SK-N-MC (cell line): ENCODE measurements around the gene ERGIC3.
A peak's percentile ranks its signal among the peaks of the same experiment; 100 is the strongest.

ENCODE experiments used
- DNase-seq: peaks from one replicate; pipeline ENCODE4 v3.0.0-alpha.2; 2011; ENCODE audit warnings: low read depth, low spot score
- H3K27ac ChIP-seq: fragments of 200-600 bp; sonication (generic); 2 replicates; pipeline ENCODE4 v1.5.1; 2016; ENCODE audit warnings: mixed run types
- H3K36me3 ChIP-seq: fragments of 200-600 bp; sonication (generic); 2 replicates; pipeline ENCODE4 v1.6.1; 2017; ENCODE audit warnings: antibody characterized with exemption, low read length, mixed read lengths; ENCODE audit not compliant: insufficient read depth
- H3K4me3 ChIP-seq: fragments of 200-600 bp; sonication (generic); 2 replicates; pipeline ENCODE4 v1.5.1; 2016
- H3K9ac ChIP-seq: fragments of 200-600 bp; sonication (generic); 2 replicates; pipeline ENCODE4 v1.8.0; 2017; ENCODE audit warnings: mixed run types, mixed read lengths; ENCODE audit not compliant: insufficient read length
- H3K9me3 ChIP-seq: fragments of 200-600 bp; sonication (generic); 2 replicates; pipeline ENCODE4 v1.6.1; 2017; ENCODE audit warnings: low read depth, mild to moderate bottlenecking, antibody characterized with exemption, low read length, moderate library complexity, mixed read lengths
- EZH2 ChIP-seq: fragments of 200-600 bp; sonication (generic); IDR thresholded peaks from one replicate; pipeline ENCODE4 v1.6.1; 2017; ENCODE audit warnings: antibody characterized with exemption
- FOXP2 ChIP-seq: optimal IDR thresholded peaks from 2 replicates; pipeline ENCODE3; 2011; ENCODE audit warnings: mild to moderate bottlenecking, moderate library complexity; ENCODE audit not compliant: insufficient read depth; ENCODE audit errors: extremely low read length, control extremely low read depth
- POLR2AphosphoS5 ChIP-seq: IDR thresholded peaks from 2 replicates; pipeline ENCODE4 v1.6.1; 2012; ENCODE audit warnings: mild to moderate bottlenecking, low read depth, low read length, borderline replicate concordance

The ERGIC3 gene

DNA sequence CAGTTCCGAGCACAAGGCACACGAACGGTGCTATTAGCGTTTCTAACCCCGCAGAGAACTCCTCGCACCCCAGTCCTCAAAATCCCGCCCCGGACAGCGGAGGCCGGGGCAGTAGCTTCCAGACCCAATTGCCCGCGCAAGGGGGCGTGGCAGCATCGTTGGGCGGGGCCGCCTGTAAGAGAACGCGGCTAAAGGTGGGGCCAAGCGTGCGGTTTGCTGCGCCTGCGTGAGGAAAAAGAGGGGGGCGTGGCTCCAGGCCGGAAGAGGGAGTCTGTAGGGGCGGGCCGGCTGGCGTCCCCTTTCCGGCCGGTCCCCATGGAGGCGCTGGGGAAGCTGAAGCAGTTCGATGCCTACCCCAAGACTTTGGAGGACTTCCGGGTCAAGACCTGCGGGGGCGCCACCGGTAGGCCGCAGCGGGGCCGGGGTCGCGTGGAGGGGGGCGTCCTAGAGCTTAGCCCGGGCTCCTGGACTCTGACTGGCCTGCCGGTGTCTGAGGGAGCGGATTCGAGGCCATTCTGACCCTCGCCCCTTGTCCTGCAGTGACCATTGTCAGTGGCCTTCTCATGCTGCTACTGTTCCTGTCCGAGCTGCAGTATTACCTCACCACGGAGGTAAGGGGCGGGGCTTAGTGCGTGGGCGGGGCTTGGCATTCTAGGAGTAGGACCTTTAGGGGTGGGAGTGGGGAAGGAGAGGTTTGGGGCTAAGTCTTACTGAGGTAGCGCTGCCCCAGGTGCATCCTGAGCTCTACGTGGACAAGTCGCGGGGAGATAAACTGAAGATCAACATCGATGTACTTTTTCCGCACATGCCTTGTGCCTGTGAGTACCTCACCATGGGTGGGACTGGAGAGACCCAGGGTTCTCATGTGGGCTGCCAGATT lies at the start of gene ERGIC3:
Gene ERGIC3, plus strand, starts transcription at position 296 of the 880 bp plus-strand sequence. Its CDS starts 20 bp downstream, at position 316.
- peak within 1 kb of the TSS; percentile 55 for H3K27ac ChIP-seq
- DNase-seq = peak; percentile 66
- H3K9me3 ChIP-seq = no peaks in the 10 kb centered on the region
- H3K36me3 ChIP-seq = peaks cover 30% of the 10 kb centered on the region
- peak within 1 kb of the TSS; percentile 94 for H3K4me3 ChIP-seq
- TF ChIP-seq POLR2AphosphoS5 (peak; percentile 88), FOXP2 (no peak)
- H3K9ac ChIP-seq = peak within 1 kb of the TSS; percentile 86

DNA sequence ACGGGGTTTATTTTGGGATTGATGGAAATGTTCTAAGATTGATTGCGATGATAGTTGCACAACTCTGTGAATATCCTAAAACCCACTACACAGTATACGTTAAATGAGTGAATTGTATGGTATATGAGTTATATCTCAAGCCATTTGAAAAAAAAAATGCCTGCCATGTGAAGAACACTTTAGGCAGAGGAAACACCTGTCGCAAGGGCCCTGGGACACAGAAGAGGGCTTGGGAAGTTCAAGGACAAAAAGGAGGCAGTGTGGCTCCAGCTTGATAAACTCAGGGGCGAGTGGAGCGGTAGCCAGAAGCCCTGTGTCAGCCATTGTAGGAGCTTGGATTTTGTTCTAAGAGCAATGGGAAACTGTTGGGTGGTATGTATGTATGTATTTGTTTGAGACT lies 49.5 kb upstream of the ERGIC3 start:
- TF ChIP-seq POLR2AphosphoS5 (no peak), FOXP2 (no peak), EZH2 (no peak)
- Histone ChIP-seq H3K9me3 (no peaks in the 10 kb centered on the region), H3K9ac (no peak overlapping the region), H3K27ac (no peak overlapping the region), H3K4me3 (no peak overlapping the region), H3K36me3 (peaks cover 89% of the 10 kb centered on the region)
- no peak for DNase-seq

DNA sequence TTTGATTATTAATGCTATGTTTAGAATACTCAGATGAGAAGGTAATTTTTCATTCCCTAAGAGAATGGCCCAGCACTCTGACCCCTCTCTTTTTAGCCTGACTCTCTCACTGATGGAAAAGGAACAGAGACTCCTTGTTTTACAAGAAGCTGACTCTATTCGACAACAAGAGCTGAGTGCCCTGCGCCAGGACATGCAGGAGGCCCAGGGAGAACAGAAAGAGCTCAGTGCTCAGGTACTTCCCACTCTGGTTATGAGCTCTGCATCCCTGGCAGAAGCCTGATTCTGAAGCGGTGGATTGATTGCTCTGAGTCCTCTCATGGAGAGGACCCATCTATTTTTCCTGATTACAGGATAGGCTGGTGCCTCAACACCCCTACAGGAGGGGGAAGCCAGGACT lies 45.4 kb upstream of the ERGIC3 start:
- H3K4me3 ChIP-seq = no peak overlapping the region
- no peak for DNase-seq
- peaks cover 90% of the 10 kb centered on the region for H3K36me3 ChIP-seq
- no peak overlapping the region for H3K9ac ChIP-seq
- no peak for TF ChIP-seq POLR2AphosphoS5
- TF ChIP-seq FOXP2 = no peak
- no peak for TF ChIP-seq EZH2
- no peak overlapping the region for H3K27ac ChIP-seq
- no peaks in the 10 kb centered on the region for H3K9me3 ChIP-seq

GRCh38 chr20:35497320-35497719 lies 44.6 kb upstream of the ERGIC3 start:
- no peak overlapping the region for H3K9ac ChIP-seq
- H3K9me3 ChIP-seq = no peaks in the 10 kb centered on the region
- no peak overlapping the region for H3K27ac ChIP-seq
- no peak overlapping the region for H3K4me3 ChIP-seq
- DNase-seq = no peak
- TF ChIP-seq EZH2 = no peak
- no peak for TF ChIP-seq POLR2AphosphoS5
- no peak for TF ChIP-seq FOXP2
- peaks cover 90% of the 10 kb centered on the region for H3K36me3 ChIP-seq

- Histone ChIP-seq H3K36me3 (peaks cover 90% of the 10 kb centered on the region), H3K9ac (no peak overlapping the region)
- TF ChIP-seq POLR2AphosphoS5 (no peak), EZH2 (no peak), FOXP2 (no peak)
Measured at GRCh38 chr20:35497780-35498189, 44.1 kb upstream of the ERGIC3 start.

DNA sequence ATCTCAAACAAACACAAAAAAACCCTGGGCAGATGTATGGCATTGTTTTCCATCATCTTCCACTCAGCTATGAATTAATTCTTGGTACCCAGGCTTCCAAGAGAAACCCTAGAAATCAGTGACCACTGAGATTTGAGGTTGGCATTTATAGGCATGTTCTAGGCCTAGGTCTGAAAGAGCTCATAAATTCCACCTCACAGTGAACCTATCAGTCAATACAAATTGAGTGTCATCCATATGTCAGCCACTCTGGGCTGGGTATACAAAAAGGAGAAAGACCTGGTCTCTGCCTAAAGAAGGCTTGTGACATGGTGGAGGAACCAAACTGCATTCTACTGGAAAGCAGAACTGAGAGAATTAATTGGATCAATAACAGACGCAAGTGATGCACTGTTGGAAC lies 42.6 kb upstream of the ERGIC3 start:
- H3K27ac ChIP-seq = no peak overlapping the region
- no peak overlapping the region for H3K4me3 ChIP-seq
- no peaks in the 10 kb centered on the region for H3K9me3 ChIP-seq
- no peak overlapping the region for H3K9ac ChIP-seq
- H3K36me3 ChIP-seq = peaks cover 88% of the 10 kb centered on the region
- no peak for DNase-seq
- no peak for TF ChIP-seq FOXP2
- no peak for TF ChIP-seq POLR2AphosphoS5
- TF ChIP-seq EZH2 = no peak

More at GRCh38 chr20:35497780-35498189, 44.1 kb upstream of the ERGIC3 start:
- Histone ChIP-seq H3K4me3 (no peak overlapping the region), H3K27ac (no peak overlapping the region), H3K9me3 (no peaks in the 10 kb centered on the region)
- no peak for DNase-seq

- DNase-seq = no peak
- H3K27ac ChIP-seq = no peak overlapping the region
- H3K36me3 ChIP-seq = peaks cover 64% of the 10 kb centered on the region; the same call in 1 of the 2 replicates
- no peak overlapping the region for H3K4me3 ChIP-seq
- H3K9ac ChIP-seq = no peak overlapping the region
- H3K9me3 ChIP-seq = no peaks in the 10 kb centered on the region
- TF ChIP-seq FOXP2 = no peak
- no peak for TF ChIP-seq POLR2AphosphoS5
- no peak for TF ChIP-seq EZH2
Measured at GRCh38 chr20:35502352-35502751, 39.5 kb upstream of the ERGIC3 start.

DNA sequence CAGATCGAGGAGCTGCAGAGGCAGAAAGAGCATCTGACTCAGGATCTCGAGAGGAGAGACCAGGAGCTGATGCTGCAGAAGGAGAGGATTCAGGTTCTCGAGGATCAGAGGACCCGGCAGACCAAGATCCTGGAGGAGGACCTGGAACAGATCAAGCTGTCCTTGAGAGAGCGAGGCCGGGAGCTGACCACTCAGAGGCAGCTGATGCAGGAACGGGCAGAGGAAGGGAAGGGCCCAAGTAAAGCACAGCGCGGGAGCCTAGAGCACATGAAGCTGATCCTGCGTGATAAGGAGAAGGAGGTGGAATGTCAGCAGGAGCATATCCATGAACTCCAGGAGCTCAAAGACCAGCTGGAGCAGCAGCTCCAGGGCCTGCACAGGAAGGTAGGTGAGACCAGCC lies 38.6 kb upstream of the ERGIC3 start:
- Histone ChIP-seq H3K27ac (no peak overlapping the region), H3K4me3 (no peak overlapping the region), H3K9ac (no peak overlapping the region), H3K36me3 (peaks cover 61% of the 10 kb centered on the region; the same call in 1 of the 2 replicates), H3K9me3 (no peaks in the 10 kb centered on the region)
- no peak for DNase-seq
- no peak for TF ChIP-seq POLR2AphosphoS5
- TF ChIP-seq EZH2 = no peak
- TF ChIP-seq FOXP2 = no peak

GRCh38 chr20:35503841-35504561 lies 37.9 kb upstream of the ERGIC3 start:
- TF ChIP-seq FOXP2 (no peak), EZH2 (no peak), POLR2AphosphoS5 (no peak)
- H3K27ac ChIP-seq = no peak overlapping the region
- DNase-seq = no peak
- H3K9me3 ChIP-seq = no peaks in the 10 kb centered on the region
- H3K9ac ChIP-seq = no peak overlapping the region
- no peak overlapping the region for H3K4me3 ChIP-seq
- H3K36me3 ChIP-seq = peaks cover 61% of the 10 kb centered on the region; the same call in 1 of the 2 replicates
